Activated gamma-delta T cell (primary cell): ENCODE results near the gene ZG16B.

ENCODE experiments used
- DNase-seq: peaks from one replicate; lab custom pipeline; 2025; lab: John Stamatoyannopoulos, UW

Gene ZG16B

DNA sequence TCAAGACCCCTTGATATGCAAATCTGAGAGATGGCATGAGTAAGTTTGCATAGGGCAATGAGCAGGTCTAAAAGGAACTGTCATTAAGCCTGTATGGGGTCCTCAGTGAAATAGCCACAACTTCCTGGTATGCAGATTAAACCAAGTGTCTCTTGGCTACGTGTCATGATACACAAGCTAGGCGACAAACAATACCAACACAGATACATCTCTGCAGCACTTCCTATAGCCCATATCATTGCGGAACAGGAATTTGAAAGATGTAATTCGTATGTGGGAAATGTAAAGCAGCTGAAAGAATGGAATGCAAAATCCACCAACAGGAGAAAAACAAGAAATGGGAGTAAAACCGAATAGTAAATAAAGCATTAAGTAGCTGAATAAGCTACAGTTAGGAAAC is 15.0 kb downstream of the ZG16B start:
- DNase-seq: no peak

DNA sequence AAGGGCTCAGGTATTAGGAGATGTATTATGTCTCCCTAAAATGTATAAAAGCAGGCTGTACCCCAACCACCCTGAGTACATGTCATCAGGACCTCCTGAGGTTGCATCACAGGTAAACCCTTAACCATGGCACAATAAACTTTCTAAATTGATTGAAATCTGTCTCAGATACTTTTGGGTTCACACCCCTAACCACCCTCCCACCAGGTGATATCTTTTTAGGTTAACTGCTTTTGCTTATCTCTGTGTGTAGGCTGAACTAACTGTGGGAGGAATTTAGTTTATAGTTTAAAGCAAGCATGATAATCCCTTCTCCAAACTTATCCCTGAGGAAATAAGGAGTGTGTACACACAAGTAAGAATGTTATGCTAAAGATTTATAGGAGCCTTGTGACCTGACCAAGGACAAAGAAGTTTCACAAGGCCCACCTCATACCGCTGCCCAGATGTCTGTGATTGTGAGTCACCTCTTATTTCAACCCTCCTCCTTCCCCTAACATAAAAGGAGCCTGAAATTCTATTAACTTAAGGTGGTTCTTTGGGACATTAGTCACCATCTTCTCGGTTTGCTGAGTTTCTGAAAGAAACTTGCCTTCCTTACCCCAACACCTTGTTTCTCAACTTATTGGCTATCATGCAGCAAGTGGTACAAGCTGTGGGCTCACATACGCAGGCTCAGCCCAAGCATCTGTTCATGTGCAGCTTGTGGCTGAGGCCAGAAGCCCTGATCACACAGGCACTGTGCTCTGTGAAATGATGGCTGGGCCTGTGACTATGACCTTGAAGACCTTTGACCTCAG is 16.6 kb downstream of the ZG16B start:
- no peak for DNase-seq

DNA sequence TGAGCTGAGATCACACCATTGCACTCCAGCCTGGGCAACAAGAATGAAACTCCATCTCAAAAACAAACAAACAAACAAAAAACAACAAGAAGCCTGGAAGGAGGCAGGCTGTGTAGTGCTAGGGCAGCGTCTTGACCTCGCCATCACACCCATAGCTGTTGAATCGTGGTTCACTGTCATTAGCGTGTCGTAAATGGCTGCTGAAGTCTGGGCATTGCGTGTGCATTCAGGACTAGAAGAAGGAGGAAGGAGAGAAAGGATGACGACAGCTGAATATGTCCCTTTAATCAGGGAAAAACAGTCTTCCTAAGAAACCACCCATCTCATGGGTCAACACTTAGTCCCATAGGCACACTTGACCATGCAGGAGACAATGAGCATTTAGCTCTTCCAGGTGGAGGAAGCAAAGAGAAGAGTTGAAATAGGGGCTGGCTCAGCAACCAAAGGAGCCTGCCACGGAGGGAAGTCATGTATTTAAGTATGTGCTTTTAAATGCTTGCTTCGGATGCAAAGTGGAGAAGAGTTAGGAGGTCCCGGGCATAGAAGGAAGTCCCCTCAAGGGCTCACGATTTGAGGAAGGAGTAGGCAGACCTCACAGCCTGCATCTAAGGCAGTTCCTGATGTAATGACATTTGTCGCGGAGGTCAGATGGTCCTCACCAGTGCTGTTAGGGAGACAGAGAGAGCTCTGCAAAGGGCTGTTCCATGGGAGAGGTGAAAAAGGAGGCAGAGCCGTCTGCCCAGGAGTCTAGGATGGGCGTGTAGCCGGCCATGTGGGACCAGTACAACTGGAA is 19.0 kb downstream of the ZG16B start:
- DNase-seq: no peak

DNA sequence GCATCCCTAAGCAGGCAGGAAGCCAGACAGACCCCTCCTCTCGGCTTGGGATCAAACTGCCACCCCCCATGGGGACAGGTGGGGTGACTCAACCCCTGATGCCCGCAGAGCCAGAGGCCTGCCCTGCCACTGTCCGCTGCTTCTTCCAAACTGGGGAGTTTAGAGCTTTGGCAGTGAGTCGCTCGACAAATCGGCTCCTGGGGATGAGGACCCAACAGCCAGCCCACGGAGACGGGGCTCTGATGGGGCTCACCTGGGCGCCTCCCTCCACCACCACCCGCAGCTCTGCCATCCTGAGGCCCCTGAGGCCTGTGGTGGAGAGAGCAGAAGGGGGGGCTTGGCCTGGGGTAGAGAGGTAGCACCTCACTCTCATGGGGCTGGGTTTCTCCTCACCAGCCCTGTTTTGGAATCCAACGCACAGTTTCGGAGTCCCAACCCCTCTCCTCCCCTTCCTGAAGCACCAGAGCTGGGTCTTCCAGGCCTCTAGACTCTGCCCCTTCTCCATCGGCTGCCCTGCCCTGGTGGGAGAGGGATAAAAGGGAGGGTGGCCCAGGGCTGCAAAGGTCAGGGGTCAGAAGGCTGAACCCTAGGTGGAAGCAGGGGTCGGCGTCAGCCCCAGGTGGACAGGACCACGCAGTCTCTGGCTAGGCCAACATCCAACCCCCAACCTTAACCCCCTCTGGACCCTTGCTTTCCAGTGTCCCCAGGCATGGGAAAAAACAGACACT is 22.1 kb downstream of the ZG16B start:
- no peak for DNase-seq

DNA sequence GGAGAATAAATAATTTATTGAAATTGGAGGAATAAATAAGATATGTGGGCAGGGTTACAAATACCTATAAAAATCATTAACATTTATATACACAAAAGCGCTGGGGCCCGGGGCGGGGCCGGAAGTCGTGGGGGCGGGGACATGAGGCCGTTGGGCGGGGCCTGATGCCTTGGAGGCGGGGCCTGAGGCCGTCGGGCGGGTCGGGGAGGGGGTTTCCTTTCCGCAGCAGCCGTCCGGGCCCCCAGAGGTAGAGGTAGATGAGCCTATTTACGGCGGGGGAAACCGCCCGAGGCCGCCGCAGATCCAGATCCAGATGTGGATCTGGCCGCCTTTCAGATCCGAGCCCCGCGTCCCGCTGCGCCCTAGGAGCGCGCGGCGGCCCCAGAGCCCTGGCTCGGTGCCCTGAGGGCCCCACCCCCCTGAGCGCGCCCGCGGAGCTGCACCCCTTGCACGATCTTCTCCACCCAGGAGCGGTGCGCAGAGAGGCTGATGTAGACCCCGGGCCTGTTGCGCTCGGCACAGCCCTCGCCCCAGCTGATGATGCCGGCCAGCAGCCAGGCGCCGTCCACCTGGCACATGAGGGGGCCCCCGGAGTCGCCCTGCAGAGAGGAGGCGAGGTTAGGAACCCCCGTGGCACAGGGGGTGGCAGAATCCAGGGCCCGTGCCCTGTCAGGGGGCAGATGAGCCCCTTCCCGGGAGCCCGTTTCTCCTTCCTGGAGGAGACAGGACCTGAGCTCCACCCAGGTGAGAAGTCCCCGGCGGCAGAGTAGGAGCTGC is 22.8 kb downstream of the ZG16B start:
- DNase-seq: no peak

DNA sequence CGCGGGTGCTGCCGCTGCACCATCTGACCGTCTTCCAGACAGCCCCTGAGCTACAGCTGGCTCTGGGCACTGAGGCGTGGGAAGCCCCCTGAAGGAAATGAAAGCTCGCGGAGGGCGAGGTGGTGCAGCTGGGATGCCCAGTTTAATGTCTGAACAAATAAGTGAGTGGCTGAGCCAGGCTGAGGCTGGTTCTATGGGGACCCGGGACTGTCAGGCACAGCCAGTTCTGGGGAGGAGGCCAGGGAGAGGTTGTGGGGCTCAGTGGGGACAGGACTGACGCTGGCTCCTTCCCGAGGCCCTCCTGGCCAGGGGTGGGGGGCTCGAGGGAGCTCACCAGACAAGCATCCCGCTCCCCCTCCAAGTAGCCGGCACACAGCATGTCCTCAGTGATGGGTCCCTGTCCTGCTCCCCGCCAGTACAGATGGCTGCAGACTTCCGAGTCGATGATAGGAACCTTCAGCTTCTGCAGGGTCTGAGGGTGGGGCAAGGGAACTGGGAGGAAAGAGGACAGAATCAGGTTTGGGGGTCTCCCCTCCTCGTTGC is 23.5 kb downstream of the ZG16B start:
- no peak for DNase-seq

DNA sequence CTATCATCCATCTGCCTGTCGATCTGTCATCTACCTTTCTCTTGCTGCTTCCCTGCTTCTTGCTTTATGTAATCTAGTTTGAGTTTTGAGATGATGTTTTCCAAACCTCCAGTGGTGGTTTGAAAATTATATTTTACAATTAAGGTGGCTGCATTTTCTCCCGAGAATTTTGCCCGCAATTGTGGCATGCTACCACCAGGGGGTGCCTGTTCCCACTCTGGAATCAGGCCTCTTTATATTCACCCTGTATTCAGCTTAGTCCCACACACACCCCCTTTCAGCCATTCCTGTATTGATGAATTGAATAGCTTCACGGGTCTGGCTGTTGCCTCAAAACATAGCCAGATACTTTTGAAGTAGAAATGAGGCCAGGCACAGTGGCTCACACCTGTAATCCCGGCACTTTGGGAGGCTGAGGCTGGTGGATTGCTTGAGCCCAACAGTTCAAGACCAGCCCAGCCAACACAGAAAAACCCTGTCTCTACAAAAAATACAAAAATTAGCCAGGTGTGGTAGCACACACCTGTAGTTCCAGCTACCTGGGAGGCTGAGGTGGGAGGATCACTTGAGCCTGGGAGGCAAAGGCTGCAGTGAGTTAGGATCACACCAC is 24.7 kb downstream of the ZG16B start:
- no peak for DNase-seq

DNA sequence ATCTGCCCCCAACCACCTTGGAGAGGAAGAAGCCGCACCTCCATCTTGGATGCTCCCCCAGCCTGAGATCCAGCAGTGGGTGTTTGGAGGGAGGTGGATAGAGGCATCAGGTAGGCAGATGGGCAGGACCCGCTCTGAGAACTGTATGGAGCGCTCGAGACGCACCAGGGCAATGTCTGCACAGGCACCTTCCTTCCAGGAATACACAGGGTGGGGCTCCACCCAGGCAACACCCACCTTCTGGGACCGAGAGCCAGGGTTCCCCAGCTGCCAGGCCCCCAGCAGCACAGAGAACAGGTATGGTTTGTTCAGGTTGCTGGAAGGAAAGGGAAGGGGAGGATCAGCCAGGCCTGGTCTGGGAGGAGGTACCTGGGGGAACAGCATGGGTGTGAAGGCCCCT is 25.4 kb downstream of the ZG16B start:
- no peak for DNase-seq

DNA sequence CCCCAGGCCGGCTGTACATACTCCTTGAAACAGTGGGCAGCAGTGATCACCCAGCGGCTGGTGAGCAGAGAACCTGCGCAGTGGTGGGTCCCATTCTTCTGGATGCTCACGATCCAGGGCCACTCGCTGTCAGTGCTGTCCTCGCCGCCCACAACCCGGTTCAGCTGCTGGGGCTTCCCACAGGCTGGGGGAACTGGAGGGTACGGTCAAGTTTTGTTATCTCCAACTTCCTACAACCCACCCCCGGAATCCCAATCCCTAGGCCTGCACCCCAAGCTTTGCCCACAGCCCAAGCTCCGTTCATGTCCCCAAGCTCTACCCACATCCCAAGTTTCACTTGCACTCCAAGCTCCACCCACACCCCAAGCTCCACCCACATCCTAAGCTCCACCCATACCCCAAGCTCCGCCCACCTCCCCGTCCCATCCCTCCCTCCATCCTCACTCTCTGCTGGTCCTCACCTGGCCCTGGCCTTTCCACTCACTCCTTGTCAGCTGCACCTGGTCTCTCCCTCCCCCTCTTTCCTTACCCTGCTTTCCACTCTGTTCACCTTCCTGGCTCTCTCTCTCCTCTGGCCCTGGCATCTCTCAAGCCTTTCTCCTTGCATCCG is 26.1 kb downstream of the ZG16B start:
- no peak for DNase-seq

DNA sequence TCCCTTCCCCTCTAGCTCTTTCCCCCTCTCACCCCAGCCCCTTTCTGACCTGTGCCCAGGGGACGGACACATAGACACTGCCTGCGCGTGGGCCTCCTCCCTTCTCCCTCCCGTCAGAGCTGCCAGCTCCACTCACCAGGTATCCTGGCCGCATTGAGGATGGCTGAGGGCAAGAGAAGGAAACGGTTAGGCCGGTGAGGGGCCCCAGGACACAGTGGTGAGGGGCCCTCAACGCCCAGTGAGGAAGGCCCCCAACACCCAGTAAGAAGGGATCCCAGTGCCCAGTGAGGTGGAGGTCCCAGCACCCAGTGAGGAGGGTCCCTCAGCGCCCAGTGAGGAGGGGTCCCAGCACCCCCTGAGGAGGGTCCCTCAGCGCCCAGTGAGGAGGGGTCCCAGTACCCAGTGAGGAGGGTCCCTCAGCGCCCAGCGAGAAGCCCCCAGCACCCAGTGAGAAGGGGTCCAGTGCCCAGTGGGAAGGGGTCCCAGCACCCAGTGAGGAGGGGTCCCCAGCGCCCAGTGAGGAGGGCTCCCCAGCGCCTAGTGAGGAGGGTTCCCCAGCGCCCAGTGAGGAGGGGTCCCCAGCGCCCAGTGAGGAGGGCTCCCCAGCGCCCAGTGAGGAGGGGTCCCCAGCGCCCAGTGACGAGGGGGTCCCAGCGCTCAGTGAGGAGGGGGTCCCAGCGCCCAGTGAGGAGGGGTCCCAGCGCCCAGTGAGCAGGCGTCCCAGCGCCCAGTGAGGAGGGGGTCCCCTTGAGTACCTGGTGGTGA is 26.8 kb downstream of the ZG16B start:
- no peak for DNase-seq

DNA sequence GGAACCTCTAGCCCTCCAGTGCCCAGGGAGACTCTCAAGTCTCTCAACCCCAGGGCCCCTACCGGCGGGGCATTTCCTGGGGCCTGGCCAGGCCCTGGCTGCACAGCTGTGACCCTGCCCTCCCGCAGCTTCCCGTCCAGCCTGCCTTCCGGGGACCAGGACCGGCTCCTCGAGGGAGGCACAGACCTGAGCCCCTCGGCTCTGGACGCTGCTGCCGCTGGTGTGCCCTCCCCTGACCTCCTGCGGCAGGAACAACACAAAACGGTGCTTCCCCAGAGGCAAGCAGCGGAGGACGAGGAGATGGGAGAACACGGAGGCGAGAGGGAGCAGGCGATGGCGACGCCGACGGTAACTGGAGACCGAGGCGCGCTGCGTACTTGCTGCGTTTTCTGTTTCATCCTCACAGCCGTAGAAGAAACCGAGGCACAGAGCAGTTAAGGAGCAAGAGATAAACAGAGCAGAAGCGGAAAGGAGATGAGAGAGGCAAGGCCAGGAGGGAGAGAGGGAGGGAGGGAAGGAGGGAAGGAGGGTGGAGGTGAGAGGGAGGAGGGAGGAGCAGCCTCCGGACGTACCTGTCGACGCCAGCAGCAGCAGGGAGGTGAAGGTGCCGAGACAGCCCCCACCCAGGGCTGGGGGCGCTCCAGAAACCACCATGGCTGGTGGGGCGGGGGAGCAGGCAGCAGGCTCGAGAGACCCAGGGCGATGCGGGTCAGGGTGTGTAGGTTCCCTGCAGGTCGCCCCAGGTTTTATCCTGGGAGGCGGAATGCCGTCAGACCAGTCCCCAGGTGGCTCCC is 27.5 kb downstream of the ZG16B start, which contains the start of gene PRSS22:
TSS of gene PRSS22 (minus strand) at position 720 of the 794 bp plus-strand sequence. CDS start at position 654, 66 bp downstream.
- no peak for DNase-seq

DNA sequence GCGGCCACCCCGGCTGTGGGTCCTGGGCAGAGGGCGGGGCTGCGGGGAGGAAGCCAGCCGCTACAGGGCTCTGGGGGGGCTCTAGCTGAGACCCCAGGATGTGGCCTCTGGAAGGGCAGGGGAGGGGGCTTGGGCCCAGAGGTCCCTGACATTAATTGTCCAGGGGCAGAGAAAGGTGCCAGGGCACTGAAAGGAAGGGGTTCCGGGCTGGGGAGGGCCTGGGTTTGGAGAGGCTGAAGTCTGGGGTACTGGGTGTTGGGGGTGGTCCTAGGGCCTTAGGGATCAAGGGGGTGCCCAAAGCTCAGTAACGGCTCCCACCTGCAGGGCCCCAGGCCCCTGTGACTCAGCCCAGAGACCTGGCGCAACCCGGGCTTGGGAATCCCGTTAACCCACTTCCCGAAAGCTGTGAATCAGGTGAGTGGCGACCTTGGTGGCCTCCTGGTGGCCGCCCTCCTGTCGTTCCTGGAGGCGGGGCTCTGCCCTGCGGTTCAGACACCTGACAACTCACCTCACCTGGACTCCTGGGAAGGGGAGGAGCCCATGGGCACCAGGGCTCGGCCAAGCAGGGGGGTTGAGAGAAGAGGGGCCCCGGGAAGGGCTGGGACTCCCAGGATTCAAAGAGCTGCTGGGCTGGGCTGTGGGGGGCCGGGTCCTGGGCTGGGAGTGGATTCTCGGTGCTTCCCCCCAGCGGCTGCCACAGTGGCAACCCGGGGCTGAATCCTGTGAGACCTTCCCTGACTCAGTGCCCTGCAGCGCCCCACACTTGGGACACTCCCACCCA is 28.3 kb downstream of the ZG16B start:
- no peak for DNase-seq

DNA sequence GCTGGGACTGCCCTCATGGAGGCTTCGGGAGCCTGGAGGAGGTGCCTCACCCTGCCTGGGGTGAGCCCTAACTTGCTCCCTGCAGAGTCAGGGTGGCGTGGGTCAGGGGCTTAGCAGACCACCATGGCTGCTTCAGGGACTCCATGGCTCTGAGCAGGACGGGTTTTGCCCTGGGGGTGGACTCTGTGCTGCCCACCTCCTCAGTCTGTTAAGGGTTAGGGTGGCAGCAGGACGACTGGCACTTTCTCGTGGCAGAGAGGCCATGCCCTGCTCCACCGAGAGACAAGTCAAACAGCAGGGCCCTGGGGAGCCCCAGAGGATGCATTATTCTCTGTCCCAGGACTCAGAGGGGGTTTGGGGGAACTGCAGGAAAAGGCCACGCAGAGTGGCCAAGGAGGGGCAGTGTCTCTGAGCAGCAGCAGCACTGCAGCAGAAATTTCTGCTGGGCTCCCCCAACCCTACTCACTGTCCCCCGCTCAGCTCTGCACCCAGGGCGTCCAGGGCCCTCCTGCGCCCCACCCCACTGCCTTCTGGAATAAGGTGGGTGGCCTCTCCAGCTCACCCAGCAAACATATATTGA is 29.7 kb downstream of the ZG16B start:
- DNase-seq: no peak

DNA sequence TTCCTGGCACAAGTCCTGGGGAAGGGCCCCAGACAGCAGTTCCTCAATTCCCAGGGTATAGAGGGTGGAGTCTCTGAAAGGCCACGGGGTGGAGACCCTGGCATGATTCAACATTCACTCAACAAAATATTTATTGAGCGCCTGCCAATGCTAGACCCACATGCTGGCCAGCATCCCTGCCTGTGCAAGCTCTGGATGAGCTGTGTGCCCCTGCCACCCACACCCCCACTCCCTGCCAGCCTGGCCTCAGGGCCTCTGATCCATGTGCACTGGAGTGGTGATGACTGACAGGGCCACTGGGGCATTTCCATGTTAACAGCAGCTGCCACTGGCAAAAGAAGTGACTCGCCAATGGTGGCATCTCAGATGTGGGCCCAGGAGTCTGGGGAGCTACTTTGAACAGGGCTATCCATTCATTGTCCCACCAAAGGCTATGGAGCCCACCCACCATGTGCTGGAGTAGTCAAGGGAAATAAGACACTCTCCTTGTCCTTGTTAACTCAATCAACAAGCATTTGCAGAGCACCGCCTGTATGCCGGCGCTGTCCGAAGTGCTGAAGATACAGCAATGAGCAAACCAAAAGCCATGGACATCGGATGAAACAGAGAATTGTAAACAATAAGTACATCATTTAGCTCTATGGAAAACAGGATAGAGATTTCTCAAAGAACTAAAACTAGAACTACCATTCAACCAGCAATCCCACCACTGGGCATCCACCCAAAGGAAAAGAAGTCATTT is 30.9 kb downstream of the ZG16B start:
- DNase-seq: no peak

DNA sequence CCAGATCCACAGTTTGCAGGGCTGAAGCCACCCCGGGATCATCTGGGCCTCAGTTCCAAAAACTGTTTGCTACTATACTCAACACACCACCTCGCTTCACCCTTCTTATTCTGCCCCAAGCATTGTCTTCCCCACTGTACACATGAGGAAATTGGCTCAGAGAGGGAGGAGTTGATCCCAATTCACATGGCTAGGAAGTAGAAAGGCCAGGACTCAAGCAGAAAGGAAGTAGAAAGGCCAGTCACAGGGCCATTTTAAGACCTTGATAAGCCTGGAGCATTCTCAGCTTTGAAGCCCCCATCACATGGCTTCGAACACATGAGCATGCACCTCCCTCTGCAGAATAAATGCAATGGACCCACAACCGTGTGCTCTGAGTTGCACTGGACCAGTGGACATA is 35.5 kb downstream of the ZG16B start:
- no peak for DNase-seq

DNA sequence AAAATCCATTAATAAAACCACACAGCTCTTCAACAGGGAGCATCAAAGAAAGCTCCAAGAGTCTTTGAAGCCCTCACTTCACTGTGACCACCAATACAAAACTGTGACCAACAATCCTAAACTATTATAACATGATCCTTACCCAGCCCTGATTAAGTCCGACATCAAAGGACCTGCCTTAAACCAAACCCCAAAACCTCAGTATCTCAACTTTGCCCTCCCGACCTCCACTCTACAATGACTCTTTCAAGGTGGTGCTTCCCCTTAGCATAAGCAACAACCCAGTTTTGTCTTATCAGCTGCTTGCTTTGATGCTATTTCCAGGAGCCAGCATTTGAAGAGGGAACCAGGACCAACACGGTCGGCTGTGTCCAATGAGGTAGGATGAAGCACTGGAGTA is 36.3 kb downstream of the ZG16B start:
- DNase-seq: no peak

DNA sequence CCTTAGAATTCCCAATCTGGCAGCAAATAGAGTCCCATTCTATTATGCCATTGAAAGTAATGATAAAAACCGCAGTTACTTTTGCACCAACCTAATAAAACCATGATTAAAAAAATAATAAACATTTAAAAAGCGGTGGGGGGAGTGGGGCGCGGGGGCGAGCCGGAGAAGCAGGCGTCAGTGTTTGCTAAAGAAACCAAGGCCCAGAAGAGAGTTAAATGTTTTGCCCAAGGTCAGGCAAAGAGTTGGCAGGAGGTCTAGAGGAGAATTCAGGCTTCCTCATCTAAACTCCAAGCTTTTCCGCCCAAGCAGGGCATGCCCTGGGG is 37.5 kb downstream of the ZG16B start:
- DNase-seq: no peak
